H1 (cell line): ENCODE measurements around the gene HECTD1.

Experiments
- ATF3 ChIP-seq: IDR thresholded peaks from 2 replicates; pipeline ENCODE4 v1.6.1; 2011; ENCODE audit warnings: low read depth, mild to moderate bottlenecking, low read length; ENCODE audit not compliant: insufficient read depth
- CHD7 ChIP-seq: fragments of 300-600 bp; sonication (generic); IDR thresholded peaks from 2 replicates; pipeline ENCODE4 v1.7.1; 2012; ENCODE audit warnings: low read length, moderate library complexity, mild to moderate bottlenecking, inconsistent platforms; ENCODE audit not compliant: insufficient replicate concordance
- EP300 ChIP-seq, 2 experiments: IDR thresholded peaks; 1 replicate in 1 of 2; 2 replicates in 1 of 2; pipeline ENCODE4 v1.6.1; 2011 to 2012; ENCODE audit warnings: low read depth in 2 of 2, low read length in 2 of 2, mild to moderate bottlenecking in 2 of 2, borderline replicate concordance in 1 of 2, inconsistent platforms in 1 of 2, moderate library complexity in 1 of 2
- NRF1 ChIP-seq: IDR thresholded peaks from 2 replicates; pipeline ENCODE4 v1.6.1; 2011; ENCODE audit warnings: mild to moderate bottlenecking, low read depth, low read length, improper control_type of control experiment
- POLR2A ChIP-seq, 2 experiments: IDR thresholded peaks; 1 replicate in 1 of 2; 2 replicates in 1 of 2; pipeline ENCODE4 v1.6.1; 2011; ENCODE audit warnings: low read depth in 2 of 2, low read length in 2 of 2, mild to moderate bottlenecking in 2 of 2; ENCODE audit errors: control extremely low read depth in 1 of 2
- POLR2AphosphoS5 ChIP-seq: IDR thresholded peaks from 2 replicates; pipeline ENCODE4 v1.6.1; 2011; ENCODE audit warnings: low read depth, low read length
- SIN3A ChIP-seq, 2 experiments: IDR thresholded peaks in 1 of 2; conservative IDR thresholded peaks in 1 of 2; 2 replicates each; pipeline ENCODE4 v1.6.1; 2011 to 2012; ENCODE audit warnings: low read length in 2 of 2, improper control_type of control experiment in 1 of 2, low read depth in 1 of 2, mild to moderate bottlenecking in 1 of 2
- TBP ChIP-seq: IDR thresholded peaks from 2 replicates; pipeline ENCODE4 v1.6.1; 2011; ENCODE audit warnings: low read depth, low read length, improper control_type of control experiment
- TF ChIP-seq, protein P1 (sequence below), 3 experiments: IDR thresholded peaks; 1 replicate in 2 of 3; 2 replicates in 1 of 3; pipeline versions ENCODE4 v1.5.1 to v1.6.1; 2011; ENCODE audit warnings: low read length in 3 of 3, mild to moderate bottlenecking in 3 of 3, inconsistent platforms in 2 of 3, low read depth in 1 of 3, moderate library complexity in 1 of 3; ENCODE audit not compliant: insufficient read depth in 1 of 3; ENCODE audit errors: control extremely low read depth in 1 of 3

DNA sequence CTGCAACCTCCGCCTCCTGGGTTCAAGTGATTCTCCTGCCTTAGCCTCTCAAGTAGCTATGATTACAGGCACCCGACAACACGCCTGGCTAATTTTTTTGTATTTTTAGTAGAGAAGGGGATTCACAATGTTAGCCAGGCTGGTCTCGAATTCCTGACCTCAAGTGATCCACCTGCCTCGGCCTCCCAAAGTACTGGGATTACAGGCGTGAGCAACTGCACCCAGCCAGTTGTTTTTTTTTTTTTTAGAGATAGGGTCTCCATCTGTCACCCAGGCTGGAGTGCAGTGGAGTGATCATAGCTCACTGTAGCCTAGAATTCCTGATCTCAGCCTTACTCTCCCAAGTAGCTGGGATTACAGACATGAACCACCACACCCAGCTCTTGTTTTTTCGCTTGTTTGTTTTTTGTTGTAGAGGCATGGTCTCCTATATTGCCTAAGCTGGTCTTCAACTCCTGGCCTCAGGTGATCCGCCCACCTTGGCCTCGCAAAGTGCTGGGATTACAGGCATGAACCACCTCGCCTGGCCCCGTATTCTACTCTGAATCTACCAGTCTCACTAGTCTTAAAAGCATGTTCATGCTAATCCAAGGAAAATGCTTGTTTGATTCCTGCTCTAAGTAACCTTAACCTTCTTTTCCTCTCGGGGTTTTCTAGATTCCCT lies 149.8 kb downstream of the HECTD1 start:
- no peak for TF ChIP-seq NRF1
- no peak for TF ChIP-seq POLR2A (IDR thresholded peaks at IDR 0.05; ENCODE audit: control extremely low read depth in 1 of 2, low read depth in 2 of 2, low read length in 2 of 2)
- no peak for TF ChIP-seq TBP
- no peak for TF ChIP-seq POLR2AphosphoS5
- TF ChIP-seq, protein P1, sequence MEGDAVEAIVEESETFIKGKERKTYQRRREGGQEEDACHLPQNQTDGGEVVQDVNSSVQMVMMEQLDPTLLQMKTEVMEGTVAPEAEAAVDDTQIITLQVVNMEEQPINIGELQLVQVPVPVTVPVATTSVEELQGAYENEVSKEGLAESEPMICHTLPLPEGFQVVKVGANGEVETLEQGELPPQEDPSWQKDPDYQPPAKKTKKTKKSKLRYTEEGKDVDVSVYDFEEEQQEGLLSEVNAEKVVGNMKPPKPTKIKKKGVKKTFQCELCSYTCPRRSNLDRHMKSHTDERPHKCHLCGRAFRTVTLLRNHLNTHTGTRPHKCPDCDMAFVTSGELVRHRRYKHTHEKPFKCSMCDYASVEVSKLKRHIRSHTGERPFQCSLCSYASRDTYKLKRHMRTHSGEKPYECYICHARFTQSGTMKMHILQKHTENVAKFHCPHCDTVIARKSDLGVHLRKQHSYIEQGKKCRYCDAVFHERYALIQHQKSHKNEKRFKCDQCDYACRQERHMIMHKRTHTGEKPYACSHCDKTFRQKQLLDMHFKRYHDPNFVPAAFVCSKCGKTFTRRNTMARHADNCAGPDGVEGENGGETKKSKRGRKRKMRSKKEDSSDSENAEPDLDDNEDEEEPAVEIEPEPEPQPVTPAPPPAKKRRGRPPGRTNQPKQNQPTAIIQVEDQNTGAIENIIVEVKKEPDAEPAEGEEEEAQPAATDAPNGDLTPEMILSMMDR (IDR thresholded peaks at IDR 0.05; ENCODE audit: control extremely low read depth in 1 of 3, insufficient read depth in 1 of 3, low read depth in 1 of 3, low read length in 3 of 3): no peak
- no peak for TF ChIP-seq ATF3
- no peak for TF ChIP-seq SIN3A (conservative IDR thresholded peaks at IDR 0.05 in 1 of 2, IDR thresholded peaks at IDR 0.05 in 1 of 2; ENCODE audit: low read depth in 1 of 2, low read length in 2 of 2)
- TF ChIP-seq EP300 (IDR thresholded peaks at IDR 0.05; ENCODE audit: borderline replicate concordance in 1 of 2, low read depth in 2 of 2, low read length in 2 of 2): no peak
- TF ChIP-seq CHD7: no peak
